IMR-90 (cell line): Measurements from ENCODE around the gene MRPL28. TPM values are rescaled to one million over a fixed set of nuclear protein-coding genes. Genes with fewer than 3 reads are reported as not detected.
A peak's percentile ranks its signal among the peaks of the same experiment; 100 is the strongest.

Experiments
- ATAC-seq: fragments of 200-7000 bp; cut with Tn5 transposase; 2 replicates; pipeline ENCODE4 v1.9.1; 2020; ENCODE audit warnings: low read depth, mild to moderate bottlenecking, moderate library complexity
- BruUV-seq: library from RNA; stranded (reverse); fragments of 400-500 nt; replicated peaks from 2 replicates; lab custom pipeline; 2021; lab: Mats Ljungman, UMichigan
- CTCF ChIA-PET: fragments of 300-600 bp; formaldehyde crosslinking; extraction: SDS; loops from one replicate; lab custom pipeline; 2021; ENCODE audit warnings: antibody characterized with exemption; lab: Yijun Ruan, JAX
- POLR2A ChIA-PET: fragments of 300-600 bp; sonication (Branson Sonifier 250); formaldehyde crosslinking; loops from one replicate; lab custom pipeline; 2022; ENCODE audit warnings: antibody characterized with exemption; ENCODE audit not compliant: unreplicated experiment; lab: Charles Lee
- DNase-seq: peaks from one replicate; pipeline ENCODE4 v3.0.0; 2013
- H2AFZ ChIP-seq: replicated peaks from 2 replicates; pipeline ENCODE3; 2013; ENCODE audit warnings: low read length, mild to moderate bottlenecking; ENCODE audit not compliant: poor library complexity
- H2AK5ac ChIP-seq: 2 replicates; pipeline ENCODE4 v1.6.1; 2013; ENCODE audit warnings: low read depth, low read length, inconsistent platforms
- H2AK9ac ChIP-seq: replicated peaks from 2 replicates; pipeline ENCODE3; 2013; ENCODE audit warnings: mild to moderate bottlenecking, low read depth, low read length, moderate library complexity; ENCODE audit not compliant: poor library complexity
- H2BK120ac ChIP-seq: 2 replicates; pipeline ENCODE4 v1.6.1; 2013; ENCODE audit warnings: low read depth, low read length, inconsistent platforms
- H2BK15ac ChIP-seq: 3 replicates; pipeline ENCODE4 v1.6.1; 2013; ENCODE audit warnings: low read depth, low read length, inconsistent platforms
- H2BK20ac ChIP-seq: 2 replicates; pipeline ENCODE4 v1.6.1; 2013; ENCODE audit warnings: low read depth, mild to moderate bottlenecking, inconsistent platforms, low read length, moderate library complexity
- H2BK5ac ChIP-seq: 2 replicates; pipeline ENCODE4 v1.6.1; 2013; ENCODE audit warnings: mild to moderate bottlenecking, low read depth, low read length, inconsistent platforms; ENCODE audit not compliant: poor library complexity, severe bottlenecking
- H3K14ac ChIP-seq: replicated peaks from 2 replicates; pipeline ENCODE4 v1.6.1; 2013; ENCODE audit warnings: low read depth, low read length, inconsistent platforms
- H3K18ac ChIP-seq: 2 replicates; pipeline ENCODE4 v1.6.1; 2013; ENCODE audit warnings: low read depth, low read length, control low read depth
- H3K23ac ChIP-seq: 2 replicates; pipeline ENCODE4 v1.6.1; 2013; ENCODE audit warnings: low read depth, low read length, inconsistent platforms
- H3K27ac ChIP-seq: 2 replicates; pipeline ENCODE4 v1.5.1; 2013; ENCODE audit warnings: mild to moderate bottlenecking, control low read depth, low read length; ENCODE audit not compliant: insufficient read depth
- H3K27me3 ChIP-seq: 2 replicates; pipeline ENCODE4 v1.6.1; 2013; ENCODE audit warnings: low read length; ENCODE audit not compliant: control insufficient read depth, insufficient read depth
- H3K36me3 ChIP-seq: 2 replicates; pipeline ENCODE4 v1.6.1; 2013; ENCODE audit warnings: low read length, mixed read lengths; ENCODE audit not compliant: control insufficient read depth, insufficient read depth
- H3K4ac ChIP-seq: 2 replicates; pipeline ENCODE4 v1.6.1; 2013; ENCODE audit warnings: low read depth, low read length, inconsistent platforms
- H3K4me1 ChIP-seq: 2 replicates; pipeline ENCODE4 v1.6.1; 2013; ENCODE audit warnings: low read length, mixed read lengths; ENCODE audit not compliant: control insufficient read depth, insufficient read depth
- H3K4me2 ChIP-seq: 2 replicates; pipeline ENCODE4 v1.6.1; 2013; ENCODE audit warnings: low read depth, mild to moderate bottlenecking, control low read depth, low read length, moderate library complexity
- H3K4me3 ChIP-seq: 2 replicates; pipeline ENCODE4 v1.5.1; 2013; ENCODE audit warnings: low read depth, mild to moderate bottlenecking, control low read depth, low read length, moderate library complexity; ENCODE audit not compliant: insufficient read depth
- H3K56ac ChIP-seq: 2 replicates; pipeline ENCODE4 v1.6.1; 2013; ENCODE audit warnings: low read length, inconsistent platforms; ENCODE audit not compliant: insufficient read depth; ENCODE audit errors: extremely low read depth
- H3K79me1 ChIP-seq, 2 experiments: 2 replicates each; pipeline ENCODE4 v1.6.1; 2013; ENCODE audit warnings: low read length in 2 of 2, inconsistent platforms in 1 of 2, low read depth in 1 of 2
- H3K9ac ChIP-seq: 2 replicates; pipeline ENCODE4 v1.6.1; 2013; ENCODE audit warnings: low read depth, low read length, control low read depth
- H3K9me1 ChIP-seq: 2 replicates; pipeline ENCODE4 v1.6.1; 2013; ENCODE audit warnings: low read length, inconsistent platforms; ENCODE audit not compliant: insufficient read depth
- H3K9me3 ChIP-seq: 2 replicates; pipeline ENCODE4 v1.6.1; 2013; ENCODE audit warnings: low read length; ENCODE audit not compliant: control insufficient read depth, insufficient read depth
- H4K20me1 ChIP-seq: 2 replicates; pipeline ENCODE4 v1.6.1; 2013; ENCODE audit warnings: low read length, inconsistent platforms; ENCODE audit not compliant: insufficient read depth
- H4K5ac ChIP-seq: 2 replicates; pipeline ENCODE4 v1.6.1; 2013; ENCODE audit warnings: mild to moderate bottlenecking, low read depth, low read length, control low read depth
- H4K8ac ChIP-seq, 2 experiments: 2 replicates each; pipeline ENCODE4 v1.6.1; 2013; ENCODE audit warnings: low read depth in 2 of 2, low read length in 2 of 2, control low read depth in 1 of 2, inconsistent platforms in 1 of 2
- H4K91ac ChIP-seq: 2 replicates; pipeline ENCODE4 v1.6.1; 2013; ENCODE audit warnings: low read depth, low read length, inconsistent platforms; ENCODE audit not compliant: insufficient read depth
- CHD1 ChIP-seq: IDR thresholded peaks from 2 replicates; pipeline ENCODE4 v1.6.1; 2012; ENCODE audit warnings: low read depth, low read length, improper control_type of control experiment
- CTCF ChIP-seq: conservative IDR thresholded peaks from 2 replicates; pipeline ENCODE4 v1.5.1; 2012; ENCODE audit warnings: mild to moderate bottlenecking, low read depth, low read length, improper control_type of control experiment
- ELK1 ChIP-seq: fragments of 150-350 bp; IDR thresholded peaks from 2 replicates; pipeline ENCODE4 v1.6.1; 2016; ENCODE audit warnings: low read depth, mild to moderate bottlenecking, low read length, moderate library complexity, borderline replicate concordance
- FOS ChIP-seq: fragments of 150-350 bp; IDR thresholded peaks from 2 replicates; pipeline ENCODE4 v1.6.1; 2016; ENCODE audit warnings: low read depth, low read length
- MAZ ChIP-seq: IDR thresholded peaks from 2 replicates; pipeline ENCODE4 v1.6.1; 2012; ENCODE audit warnings: low read depth, mild to moderate bottlenecking, low read length, improper control_type of control experiment, moderate library complexity, borderline replicate concordance
- NFE2L2 ChIP-seq: fragments of 150-350 bp; IDR thresholded peaks from 2 replicates; pipeline ENCODE4 v1.6.1; 2016; ENCODE audit warnings: low read depth, mild to moderate bottlenecking, low read length
- POLR2A ChIP-seq: IDR thresholded peaks from 2 replicates; pipeline ENCODE4 v1.6.1; 2012; ENCODE audit warnings: mild to moderate bottlenecking, low read depth, low read length
- RAD21 ChIP-seq: IDR thresholded peaks from 2 replicates; pipeline ENCODE4 v1.6.1; 2012; ENCODE audit warnings: low read length, improper control_type of control experiment
- RCOR1 ChIP-seq: IDR thresholded peaks from 2 replicates; pipeline ENCODE4 v1.6.1; 2012; ENCODE audit warnings: mild to moderate bottlenecking, low read length, improper control_type of control experiment; ENCODE audit not compliant: insufficient replicate concordance
- RFX5 ChIP-seq: IDR thresholded peaks from 2 replicates; pipeline ENCODE4 v1.8.0; 2012; ENCODE audit warnings: low read depth, mild to moderate bottlenecking, low read length, moderate library complexity
- SMC3 ChIP-seq: fragments of 150-350 bp; IDR thresholded peaks from 2 replicates; pipeline ENCODE4 v1.6.1; 2016; ENCODE audit warnings: low read depth, mild to moderate bottlenecking, antibody characterized with exemption, low read length, moderate library complexity
- WGBS, 2 experiments: methylation state at CpG; one replicate each; pipeline versions ENCODE4 v1.1.5 to v1.1.7; 2013; ENCODE audit warnings: missing lambda C conversion rate in 2 of 2; ENCODE audit not compliant: insufficient read length in 1 of 2; ENCODE audit errors: extremely low coverage in 2 of 2; 5-methylcytosine and 5-hydroxymethylcytosine counted together
- dilution Hi-C: fragments of 300-500 bp; cut with HindIII; formaldehyde crosslinking; loops from one replicate; pipeline ENCODE4 v1.14.3; 2018; ENCODE audit warnings: low sequenced_read_pairs; ENCODE audit not compliant: unreplicated experiment
- in situ Hi-C: fragments of 300-500 bp; cut with MboI; formaldehyde crosslinking; loops from 3 replicates; pipeline ENCODE4 v1.14.3; 2019; ENCODE audit warnings: low sequenced_read_pairs, inconsistent platforms, mixed read lengths
- intact Hi-C: fragments of 100-400 bp; cut with micrococcal nuclease; formaldehyde crosslinking; loops from 2 replicates; pipeline ENCODE4 v1.10.0; 2022
- polyA plus RNA-seq, 3 experiments: library from polyadenylated mRNA; depleted of rRNA; stranded (reverse); fragments of >200 nt; gene quantifications; 2 replicates each; pipeline ENCODE4 v1.2.3, GENCODE V29; 2012; ENCODE audit warnings: low replicate concordance in 1 of 3
- total RNA-seq: library from RNA; depleted of rRNA; stranded (reverse); fragments of >200 nt; gene quantifications from 2 replicates; pipeline ENCODE4 v1.2.3, GENCODE V29; 2012

Gene MRPL28
- total and polyA plus RNA-seq, 2 of the 4 experiments (the other 2 are of a cell fraction), result 104 to 181 TPM

GRCh38 chr16:356741-357140 lies 13.6 kb downstream of the MRPL28 start:
- Histone ChIP-seq H3K9me1 (0 out of 2 replicates have a peak, but pooled peaks cover 3% of the 10 kb centered on the region), H3K4me3 (no peak overlapping the region), H3K14ac (no peak overlapping the region), H3K9ac (no peak overlapping the region), H2AK9ac (peak overlapping the region; percentile 50), H4K20me1 (no peaks in the 10 kb centered on the region), H2BK20ac (no peak overlapping the region), H3K4me2 (no peak overlapping the region), H3K56ac (no peak overlapping the region), H3K36me3 (no peaks in the 10 kb centered on the region), H3K4ac (no peak overlapping the region), H4K91ac (no peak overlapping the region), H2AK5ac (no peak overlapping the region), H3K18ac (no peak overlapping the region), H2BK15ac (no peak overlapping the region), H4K8ac (no peak overlapping the region), H2AFZ (no peak overlapping the region), H3K9me3 (no peaks in the 10 kb centered on the region), H2BK5ac (no peak overlapping the region), H3K79me1 (peaks cover 1 to 2% of the 10 kb centered on the region in 2 experiments; a peak in 2 of 4 replicates), H2BK120ac (no peak overlapping the region), H3K27ac (no peak overlapping the region), H3K4me1 (peaks cover 3% of the 10 kb centered on the region; the same call in 1 of the 2 replicates), H3K23ac (no peak overlapping the region), H4K5ac (no peak overlapping the region), H3K27me3 (no peaks in the 10 kb centered on the region)
- POLR2A ChIA-PET, result no interaction called here
- WGBS, 2 experiments, result no CpG with 5 or more reads among the region's 12 CpGs
- intact Hi-C loops (no loop called here), in situ Hi-C loops (no loop called here), dilution Hi-C loops (no loop called here)
- DNase-seq (no peak), ATAC-seq (no peak)
- CTCF ChIA-PET, result no interaction called here
- no TSS peak for BruUV-seq
- TF ChIP-seq RAD21 (no peak), POLR2A (no peak), RCOR1 (no peak), FOS (no peak), NFE2L2 (no peak), CTCF (no peak), SMC3 (no peak), MAZ (no peak), RFX5 (no peak), CHD1 (no peak), ELK1 (no peak)
